ENCODE results near the gene PDSS2.
"Not testable (repeated sequence)": the region's sequence is repeated elsewhere in the genome, so short reads cannot be mapped to it uniquely, and the experiment has no call there.

Gene PDSS2

GRCh38 chr6:107323133-107323785 lies 136.1 kb downstream of the PDSS2 start:
- DNase-seq (ENCODE audit: low spot score): no peak

- DNase-seq (ENCODE audit: low spot score): no peak
Measured at GRCh38 chr6:107321793-107322192, 137.6 kb downstream of the PDSS2 start.

- no peak for DNase-seq (ENCODE audit: low spot score)
Measured at GRCh38 chr6:107319906-107320530, 139.3 kb downstream of the PDSS2 start.

GRCh38 chr6:107318100-107318736 lies 141.1 kb downstream of the PDSS2 start:
- DNase-seq (ENCODE audit: low spot score): peak; percentile 68

GRCh38 chr6:107315114-107315513 lies 144.2 kb downstream of the PDSS2 start:
- DNase-seq (ENCODE audit: low spot score): no peak

GRCh38 chr6:107314531-107314939 lies 144.8 kb downstream of the PDSS2 start:
- DNase-seq (ENCODE audit: low spot score): no peak

DNA sequence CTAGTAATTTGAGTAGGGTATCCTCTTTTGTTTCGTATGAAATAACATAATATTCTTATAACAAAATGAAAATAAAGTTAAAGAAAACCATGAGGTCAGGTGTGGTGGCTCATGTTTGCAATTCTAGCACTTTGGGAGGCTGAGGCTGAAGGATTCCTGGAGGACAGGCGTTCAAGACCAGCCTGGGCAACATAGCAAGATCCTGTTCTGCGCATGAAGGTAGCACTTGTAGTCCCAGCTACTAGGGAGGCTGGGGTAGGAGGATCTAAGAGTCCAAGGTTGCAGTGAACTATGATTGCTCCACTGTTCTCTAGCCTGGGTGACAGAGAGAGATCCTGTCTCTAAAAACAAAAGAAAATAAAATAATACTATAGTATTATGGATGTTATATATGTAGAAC lies 145.6 kb downstream of the PDSS2 start:
- DNase-seq (ENCODE audit: low spot score): no peak

DNA sequence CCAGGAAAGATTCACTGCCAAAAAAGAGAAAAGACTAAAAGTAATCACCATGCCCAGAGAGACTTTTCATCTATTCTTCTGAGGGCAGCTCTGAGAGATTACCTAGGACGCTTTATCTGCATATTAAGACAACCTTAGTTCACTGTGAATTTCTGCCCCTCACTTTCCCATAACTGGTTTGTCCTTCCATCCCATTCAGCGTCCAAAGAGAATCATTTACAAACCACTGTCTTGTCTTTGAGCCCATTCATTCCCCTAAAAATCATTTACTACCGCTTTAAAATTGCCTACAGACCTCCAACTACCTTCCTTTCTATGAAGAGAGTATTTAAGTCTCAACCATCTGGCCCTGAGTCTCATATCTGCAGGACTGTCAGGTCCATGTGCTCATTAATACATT lies 149.0 kb downstream of the PDSS2 start:
- no peak for DNase-seq (ENCODE audit: low spot score)

GRCh38 chr6:107308677-107309076 lies 150.7 kb downstream of the PDSS2 start:
- no peak for DNase-seq (ENCODE audit: low spot score)

- DNase-seq (ENCODE audit: low spot score): not testable (repeated sequence)
Measured at GRCh38 chr6:107305994-107306393, 153.4 kb downstream of the PDSS2 start.

DNA sequence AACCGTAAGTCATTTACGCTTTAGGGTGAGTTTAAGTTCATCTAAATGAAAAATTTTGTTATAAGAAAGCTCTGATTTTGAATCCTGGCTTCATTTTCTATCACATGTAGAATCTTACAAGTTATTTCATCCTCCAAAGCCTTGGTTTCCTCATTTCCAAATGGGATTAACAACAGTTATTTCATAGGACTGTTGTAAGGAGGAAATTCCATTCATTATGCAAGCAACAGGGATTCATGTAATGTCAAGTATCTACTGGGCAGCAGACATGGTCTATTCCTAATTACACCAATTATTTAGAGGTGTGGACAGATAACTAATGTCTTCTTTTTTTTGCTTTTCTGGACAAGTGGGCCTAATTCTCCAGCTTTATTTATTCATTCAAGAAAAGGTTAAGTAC lies 154.0 kb downstream of the PDSS2 start:
- DNase-seq (ENCODE audit: low spot score): no peak

DNA sequence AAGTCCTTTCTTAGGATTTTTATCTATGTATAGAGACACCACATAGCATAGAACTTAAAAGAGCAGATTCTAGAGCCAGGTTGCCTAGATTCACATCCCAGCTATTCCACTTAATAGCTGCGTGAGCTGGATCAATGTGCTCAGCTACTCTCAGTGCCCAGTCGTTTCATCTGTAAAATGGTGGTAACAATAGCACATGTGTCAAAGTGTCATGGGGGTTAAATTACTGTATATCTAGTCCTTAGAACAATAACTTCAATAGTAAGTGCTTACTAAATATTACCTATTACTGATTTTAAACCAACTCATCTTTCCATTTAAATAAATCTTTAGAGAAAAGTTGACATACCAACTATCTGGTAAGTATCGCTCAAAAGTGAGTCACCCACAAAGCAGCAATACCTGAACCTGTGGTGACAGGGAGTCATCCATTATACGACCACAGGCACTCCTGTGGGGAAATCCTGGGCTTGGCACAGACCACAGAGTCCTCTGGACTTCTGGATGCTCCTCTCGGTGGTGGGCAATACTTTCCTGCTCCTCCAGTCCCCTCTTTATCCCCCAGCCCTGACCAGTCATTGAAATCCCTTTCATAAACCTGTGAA lies 154.8 kb downstream of the PDSS2 start:
- DNase-seq (ENCODE audit: low spot score): no peak

GRCh38 chr6:107293350-107293749 lies 166.0 kb downstream of the PDSS2 start:
- DNase-seq (ENCODE audit: low spot score): no peak

GRCh38 chr6:107292715-107293271 lies 166.6 kb downstream of the PDSS2 start:
- DNase-seq (ENCODE audit: low spot score): peak; percentile 89

- DNase-seq (ENCODE audit: low spot score): no peak
Measured at GRCh38 chr6:107290491-107290890, 168.9 kb downstream of the PDSS2 start.

GRCh38 chr6:107289258-107289657 lies 170.1 kb downstream of the PDSS2 start:
- not testable (repeated sequence) for DNase-seq (ENCODE audit: low spot score)

DNA sequence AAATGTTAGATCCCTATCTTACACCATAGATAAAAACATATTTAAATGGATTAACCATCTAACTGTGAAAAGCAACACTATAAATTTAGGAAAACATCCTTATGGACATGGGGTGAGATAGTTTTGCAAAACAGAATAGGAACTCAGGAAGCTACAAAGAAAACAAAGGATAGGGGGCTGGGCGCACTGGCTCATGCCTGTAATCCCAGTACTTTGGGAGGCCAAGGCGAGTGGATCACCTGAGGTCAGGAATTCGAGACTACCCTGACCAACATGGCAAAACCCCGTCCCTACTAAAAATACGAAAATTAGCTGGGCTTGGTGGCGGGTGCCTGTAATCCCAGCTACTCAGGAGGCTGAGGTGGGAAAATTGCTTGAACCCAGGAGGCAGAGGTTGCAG lies 173.7 kb downstream of the PDSS2 start:
- not testable (repeated sequence) for DNase-seq (ENCODE audit: low spot score)

- no peak for DNase-seq (ENCODE audit: low spot score)
Measured at GRCh38 chr6:107284805-107285204, 174.6 kb downstream of the PDSS2 start.

DNA sequence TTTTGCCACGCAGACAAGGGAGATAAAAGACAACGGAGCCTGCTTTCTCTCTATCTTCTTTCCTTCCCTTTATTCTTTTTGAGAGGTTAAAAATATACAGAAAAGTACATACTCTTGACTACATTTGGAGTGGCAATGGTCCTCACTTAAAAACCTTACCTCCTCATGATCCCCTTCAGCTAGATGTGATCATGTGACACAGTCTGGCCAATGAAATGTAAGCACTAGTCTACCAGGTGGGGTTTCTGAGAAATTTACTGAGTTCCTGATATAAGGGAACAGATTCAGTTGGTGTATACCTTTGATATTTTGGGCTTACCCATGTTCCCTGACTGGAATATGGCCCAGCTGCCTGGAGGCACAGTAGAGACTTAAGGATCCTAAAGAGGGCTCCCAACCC lies 178.6 kb downstream of the PDSS2 start:
- DNase-seq (ENCODE audit: low spot score): no peak

GRCh38 chr6:107280001-107280400 lies 179.4 kb downstream of the PDSS2 start:
- not testable (repeated sequence) for DNase-seq (ENCODE audit: low spot score)

- no peak for DNase-seq (ENCODE audit: low spot score)
Measured at GRCh38 chr6:107275330-107275865, 184.0 kb downstream of the PDSS2 start.

GRCh38 chr6:107274288-107274687 lies 185.1 kb downstream of the PDSS2 start:
- DNase-seq (ENCODE audit: low spot score): no peak
